BLaER1 treated with 17β-estradiol and CSF1 and Interleukin-3, amounts not matched to agents 10 nM and 100 nM (cell line): ENCODE measurements around the gene SGIP1.
"Not testable (repeated sequence)": the region's sequence is repeated elsewhere in the genome, so short reads cannot be mapped to it uniquely, and the experiment has no call there.

Experiments
- H3K27ac ChIP-seq, 11 experiments: shearing (Covaris generic); formaldehyde crosslinking; 2 replicates each; pipeline ENCODE4 v1.8.1; 2022
- H3K27me3 ChIP-seq, 11 experiments: shearing (Covaris generic); formaldehyde crosslinking; 2 replicates each; pipeline ENCODE4 v1.8.1; 2022
- H3K36me3 ChIP-seq, 11 experiments: shearing (Covaris generic); formaldehyde crosslinking; 2 replicates each; pipeline ENCODE4 v1.8.1; 2022
- H3K4me1 ChIP-seq, 10 experiments: shearing (Covaris generic); formaldehyde crosslinking; 2 replicates each; pipeline ENCODE4 v1.8.1; 2022
- H3K4me2 ChIP-seq, 11 experiments: shearing (Covaris generic); formaldehyde crosslinking; 2 replicates each; pipeline ENCODE4 v1.8.1; 2022
- H3K4me3 ChIP-seq, 10 experiments: shearing (Covaris generic); formaldehyde crosslinking; 2 replicates each; pipeline ENCODE4 v1.8.1; 2022
- H3K9ac ChIP-seq, 11 experiments: shearing (Covaris generic); formaldehyde crosslinking; 2 replicates each; pipeline ENCODE4 v1.8.1; 2022
- H3K9me3 ChIP-seq, 11 experiments: shearing (Covaris generic); formaldehyde crosslinking; replicated peaks in 1 of 11; 2 replicates each; pipeline ENCODE4 v1.8.1; 2022
- H4K20me1 ChIP-seq, 11 experiments: shearing (Covaris generic); formaldehyde crosslinking; 2 replicates each; pipeline ENCODE4 v1.8.1; 2022
- Cebpa-rat ChIP-seq, 11 experiments: shearing (Covaris generic); IDR thresholded peaks; 2 replicates each; pipeline ENCODE4 v1.8.1; 2022

SGIP1 gene

DNA sequence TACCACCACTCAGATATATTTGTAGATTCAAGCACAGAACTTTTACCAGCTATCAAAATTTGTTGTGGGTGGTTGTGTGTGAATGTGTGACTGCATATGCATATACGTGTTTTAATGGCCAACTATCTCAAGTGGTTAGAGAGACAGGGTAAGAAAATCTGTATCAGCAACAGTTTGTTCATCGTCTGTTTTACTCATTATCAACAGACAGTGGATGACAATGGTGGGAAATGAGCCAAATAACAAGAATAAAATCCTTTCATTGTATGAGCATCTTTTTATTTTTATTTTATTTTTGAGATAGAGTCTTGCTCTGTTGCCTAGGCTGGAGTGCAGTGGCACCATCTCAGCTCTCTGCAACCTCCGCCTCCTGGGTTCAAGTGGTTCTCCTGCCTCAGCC lies 195.6 kb downstream of the SGIP1 start:
- Histone ChIP-seq H3K27ac (peak overlapping the region in 10 of 11 experiments; percentile 6 to 72 (median 60); a peak in 18 of 22 replicates), H3K4me2 (peak overlapping the region in 7 of 11 experiments; percentile 0 to 51 (median 12); a peak in 6 of 22 replicates), H3K36me3 (no peaks in the 10 kb centered on the region), H3K9me3 (peaks cover 0 to 12% (median 0%) of the 10 kb centered on the region in 11 experiments; a peak in 3 of 22 replicates), H3K9ac (no peak overlapping the region; a peak in 1 of 22 replicates), H3K4me1 (peaks cover 6 to 52% (median 30%) of the 10 kb centered on the region in 10 experiments; a peak in 19 of 20 replicates), H3K4me3 (no peak overlapping the region), H4K20me1 (no peaks in the 10 kb centered on the region), H3K27me3 (no peaks in the 10 kb centered on the region)
- TF ChIP-seq Cebpa-rat (IDR thresholded peaks at IDR 0.05): no peak

DNA sequence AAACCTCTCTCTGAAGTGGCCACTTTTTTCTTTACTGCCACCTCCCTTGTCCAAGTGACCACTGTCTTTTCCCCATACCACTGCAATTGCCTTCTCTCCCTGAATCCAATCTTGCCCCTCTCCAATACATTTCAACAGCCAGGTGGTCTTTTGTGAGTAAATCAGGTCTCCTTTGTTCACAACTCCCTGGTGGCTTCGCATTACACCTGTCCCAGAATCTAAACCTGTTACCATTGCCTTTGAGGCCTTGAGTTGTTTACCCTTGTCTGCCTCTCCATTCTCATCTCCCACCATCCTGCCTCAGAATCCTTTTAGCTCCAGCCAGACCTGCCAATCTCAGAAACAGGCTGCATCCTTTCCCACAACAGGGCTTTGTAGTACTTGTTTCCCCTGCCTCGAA lies 196.5 kb downstream of the SGIP1 start:
- Histone ChIP-seq H3K36me3 (no peaks in the 10 kb centered on the region), H3K4me3 (no peak overlapping the region), H3K27ac (peak overlapping the region in 9 of 11 experiments; percentile 7 to 91 (median 27); a peak in 12 of 22 replicates), H3K9ac (no peak overlapping the region), H3K9me3 (peaks cover 0 to 12% (median 0%) of the 10 kb centered on the region in 11 experiments; a peak in 3 of 22 replicates), H3K4me1 (peaks cover 6 to 56% (median 30%) of the 10 kb centered on the region in 10 experiments; a peak in 19 of 20 replicates), H3K27me3 (no peaks in the 10 kb centered on the region), H4K20me1 (no peaks in the 10 kb centered on the region), H3K4me2 (peak overlapping the region in 2 of 11 experiments; percentile 69 to 75; a peak in 2 of 22 replicates)
- no peak for TF ChIP-seq Cebpa-rat (IDR thresholded peaks at IDR 0.05)

DNA sequence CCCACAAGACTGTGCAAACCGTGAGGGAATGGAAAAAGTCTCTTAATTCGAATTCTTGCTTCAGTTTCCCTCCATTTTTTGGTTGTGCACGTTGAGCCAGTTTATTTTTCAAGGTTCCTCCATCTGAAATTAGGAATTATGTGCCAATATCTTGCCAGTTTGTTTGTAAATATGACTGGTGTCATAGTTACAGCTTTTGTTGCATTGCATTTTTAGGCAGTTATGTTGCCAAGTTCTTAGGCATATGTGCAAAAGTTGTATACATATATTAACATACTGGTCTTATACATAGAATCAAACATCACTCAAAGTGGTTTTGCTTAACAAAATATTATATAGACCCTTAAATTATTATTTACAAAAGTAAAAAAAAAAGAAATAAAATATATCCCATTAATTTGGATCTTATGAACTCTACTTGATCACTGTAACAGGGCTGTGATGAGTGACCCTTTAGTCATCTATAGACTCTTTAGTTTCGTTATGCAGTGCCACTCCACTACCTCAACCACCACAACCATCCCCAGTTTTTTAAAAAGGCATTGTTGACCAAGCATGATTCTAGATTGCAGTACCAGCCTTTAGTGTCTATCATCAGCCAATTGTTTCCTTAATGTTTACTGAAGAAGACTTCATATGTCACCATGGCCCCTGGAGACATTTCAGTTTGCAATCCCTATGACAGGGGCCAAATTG lies 197.4 kb downstream of the SGIP1 start:
- peaks cover 6 to 54% (median 30%) of the 10 kb centered on the region in 10 experiments; a peak in 19 of 20 replicates for H3K4me1 ChIP-seq
- no peaks in the 10 kb centered on the region for H4K20me1 ChIP-seq
- TF ChIP-seq Cebpa-rat (IDR thresholded peaks at IDR 0.05): no peak
- H3K27me3 ChIP-seq: no peaks in the 10 kb centered on the region
- peak overlapping the region in 1 of 11 experiments; percentile 73; a peak in 2 of 22 replicates for H3K9ac ChIP-seq
- no peaks in the 10 kb centered on the region for H3K36me3 ChIP-seq
- H3K27ac ChIP-seq: peak overlapping the region; percentile 12 to 91 (median 78); a peak in 20 of 22 replicates
- H3K9me3 ChIP-seq: peaks cover 0 to 12% (median 0%) of the 10 kb centered on the region in 11 experiments; a peak in 3 of 22 replicates
- H3K4me3 ChIP-seq: no peak overlapping the region
- peak overlapping the region in 7 of 11 experiments; percentile 35 to 75 (median 63); a peak in 10 of 22 replicates for H3K4me2 ChIP-seq

- peaks cover 6 to 55% (median 31%) of the 10 kb centered on the region in 10 experiments; a peak in 19 of 20 replicates for H3K4me1 ChIP-seq
- no peaks in the 10 kb centered on the region for H3K27me3 ChIP-seq
- peak overlapping the region; percentile 57 to 91 (median 78) for H3K27ac ChIP-seq
- peak overlapping the region in 10 of 11 experiments; percentile 2 to 74 (median 60); a peak in 18 of 22 replicates for H3K9ac ChIP-seq
- peak overlapping the region in 10 of 11 experiments; percentile 19 to 75 (median 57); a peak in 18 of 22 replicates for H3K4me2 ChIP-seq
- no peaks in the 10 kb centered on the region for H4K20me1 ChIP-seq
- H3K4me3 ChIP-seq: no peak overlapping the region
- H3K9me3 ChIP-seq: peaks cover 0 to 7% (median 0%) of the 10 kb centered on the region in 11 experiments; a peak in 2 of 22 replicates
- no peaks in the 10 kb centered on the region for H3K36me3 ChIP-seq
- TF ChIP-seq Cebpa-rat (IDR thresholded peaks at IDR 0.05): peak in 2 of 11 experiments; percentile 62 to 78; a peak in 4 of 22 replicates
Measured at GRCh38 chr1:66732407-66733166, 198.6 kb downstream of the SGIP1 start.

DNA sequence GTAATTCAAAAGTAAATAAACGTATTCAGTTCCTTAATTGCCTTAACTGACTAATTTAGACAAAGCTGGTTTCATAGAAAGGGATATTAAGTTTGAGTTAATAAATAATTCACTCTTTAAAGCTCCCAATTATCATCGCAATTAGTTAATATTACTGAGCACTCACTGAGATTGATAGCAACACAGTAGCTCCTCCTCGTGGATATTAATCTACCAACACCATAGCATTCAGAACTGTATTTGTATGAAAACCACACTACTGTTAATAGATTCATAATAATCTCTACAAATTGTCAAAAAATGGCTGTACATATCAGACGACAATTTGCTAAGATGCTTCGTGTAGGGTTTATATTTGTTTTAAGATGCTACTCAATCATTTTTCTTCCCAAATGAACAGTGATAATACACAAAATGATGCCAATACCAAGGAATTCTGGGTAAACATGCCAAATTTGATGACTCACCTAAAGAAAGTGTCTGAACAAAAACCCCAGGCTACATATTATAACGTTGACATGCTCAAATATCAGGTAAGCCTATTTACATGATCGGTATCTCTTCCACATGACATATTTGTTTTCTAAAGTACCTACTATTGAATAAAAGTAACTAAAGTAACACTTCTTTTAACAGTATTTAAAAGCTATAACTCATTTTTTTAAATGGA lies 199.5 kb downstream of the SGIP1 start:
- H3K27ac ChIP-seq: peak overlapping the region; percentile 53 to 91 (median 78); a peak in 21 of 22 replicates
- H3K27me3 ChIP-seq: no peaks in the 10 kb centered on the region
- peak overlapping the region in 9 of 11 experiments; percentile 3 to 74 (median 59); a peak in 13 of 22 replicates for H3K9ac ChIP-seq
- H4K20me1 ChIP-seq: no peaks in the 10 kb centered on the region
- no peak overlapping the region for H3K4me3 ChIP-seq
- no peak for TF ChIP-seq Cebpa-rat (IDR thresholded peaks at IDR 0.05)
- peaks cover 14 to 64% (median 39%) of the 10 kb centered on the region in 10 experiments for H3K4me1 ChIP-seq
- peak overlapping the region in 8 of 11 experiments; percentile 21 to 75 (median 50); a peak in 13 of 22 replicates for H3K4me2 ChIP-seq
- H3K9me3 ChIP-seq: peaks cover 0 to 5% (median 0%) of the 10 kb centered on the region in 11 experiments; a peak in 2 of 22 replicates
- no peaks in the 10 kb centered on the region for H3K36me3 ChIP-seq

DNA sequence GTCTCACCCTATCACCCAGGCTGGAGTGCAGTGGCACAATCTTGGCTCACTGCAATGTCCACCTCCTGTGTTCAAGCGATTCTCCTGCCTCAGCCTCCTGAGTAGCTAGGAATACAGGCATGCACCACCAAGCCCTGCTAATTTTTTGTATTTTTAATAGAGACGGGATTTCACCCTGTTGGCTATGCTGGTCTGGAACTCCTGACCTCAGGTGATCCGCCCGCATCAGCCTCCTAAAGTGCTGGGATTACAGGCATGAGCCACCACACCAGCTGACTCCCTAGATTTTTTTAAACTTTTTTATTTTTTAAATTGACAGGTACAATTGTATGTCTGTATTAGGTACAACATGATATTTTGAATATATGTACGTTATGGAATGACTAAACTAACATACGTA lies 200.6 kb downstream of the SGIP1 start:
- H4K20me1 ChIP-seq, H3K36me3 ChIP-seq, H3K9ac ChIP-seq, H3K9me3 ChIP-seq, H3K4me3 ChIP-seq, H3K27me3 ChIP-seq: not testable (repeated sequence)
- Histone ChIP-seq H3K4me1 (peaks cover 25 to 66% (median 44%) of the 10 kb centered on the region in 10 experiments), H3K4me2 (peak overlapping the region in 3 of 11 experiments; percentile 13 to 39 (median 29); a peak in 3 of 22 replicates), H3K27ac (peak overlapping the region in 9 of 11 experiments; percentile 18 to 54 (median 35); a peak in 10 of 22 replicates)

DNA sequence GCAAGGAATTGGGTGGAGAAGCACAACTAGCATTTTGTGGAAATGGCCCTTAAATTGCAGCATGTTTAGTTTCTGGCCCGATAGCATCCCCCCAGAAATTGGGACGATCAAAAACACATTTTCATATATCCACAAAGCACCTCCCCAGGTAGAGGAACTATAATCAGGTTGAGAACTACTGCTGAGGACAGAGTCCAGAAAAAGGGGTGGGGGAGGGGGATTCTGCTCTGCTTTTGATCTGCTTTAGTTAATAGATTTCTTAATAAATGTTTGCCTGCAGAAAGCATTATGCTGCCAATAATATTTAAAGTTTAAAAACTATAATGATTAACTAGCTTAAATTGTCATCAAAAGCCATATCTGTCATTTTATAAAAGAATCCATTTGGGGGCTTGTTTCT lies 203.9 kb downstream of the SGIP1 start:
- Histone ChIP-seq H3K36me3 (no peaks in the 10 kb centered on the region), H3K4me1 (peaks cover 24 to 54% (median 37%) of the 10 kb centered on the region in 10 experiments), H3K27me3 (no peaks in the 10 kb centered on the region), H4K20me1 (no peaks in the 10 kb centered on the region), H3K4me2 (peak overlapping the region in 10 of 11 experiments; percentile 73 to 85 (median 80); a peak in 18 of 22 replicates), H3K9me3 (peaks cover 0 to 16% (median 9%) of the 10 kb centered on the region in 11 experiments; a peak in 11 of 22 replicates), H3K4me3 (no peak overlapping the region), H3K9ac (no peak overlapping the region), H3K27ac (no peak overlapping the region; a peak in 1 of 22 replicates)
- TF ChIP-seq Cebpa-rat (IDR thresholded peaks at IDR 0.05): no peak
